Mesenchymal stem cell (in vitro differentiated cells and primary cell): ENCODE measurements around the gene TAGLN.

Source experiments
- DNase-seq: peaks from one replicate; pipeline ENCODE4 v3.0.0-alpha.2; 2013
- H2AFZ ChIP-seq: one replicate; pipeline ENCODE4 v1.6.1; 2013; ENCODE audit warnings: low read depth, mild to moderate bottlenecking, control low read depth, inconsistent platforms, low read length, moderate library complexity
- H2AK5ac ChIP-seq: 2 replicates; pipeline ENCODE4 v1.6.1; 2013; ENCODE audit warnings: low read length, moderate library complexity, mild to moderate bottlenecking, inconsistent platforms; ENCODE audit not compliant: severe bottlenecking
- H2BK120ac ChIP-seq: one replicate; pipeline ENCODE4 v1.6.1; 2013; ENCODE audit warnings: low read depth, mild to moderate bottlenecking, inconsistent platforms, low read length, moderate library complexity
- H2BK12ac ChIP-seq, 2 experiments: one replicate each; pipeline ENCODE4 v1.6.1; 2013; ENCODE audit warnings: inconsistent platforms in 2 of 2, low read length in 2 of 2, mild to moderate bottlenecking in 2 of 2, moderate library complexity in 2 of 2, control low read depth in 1 of 2
- H2BK15ac ChIP-seq: one replicate; pipeline ENCODE4 v1.6.1; 2013; ENCODE audit warnings: mild to moderate bottlenecking, low read depth, inconsistent platforms; ENCODE audit not compliant: poor library complexity, severe bottlenecking
- H2BK5ac ChIP-seq: 2 replicates; pipeline ENCODE4 v1.6.1; 2013; ENCODE audit warnings: low read depth, mild to moderate bottlenecking, low read length, control low read depth, inconsistent platforms; ENCODE audit not compliant: poor library complexity, severe bottlenecking
- H3K14ac ChIP-seq, 2 experiments: one replicate each; pipeline ENCODE4 v1.6.1; 2013; ENCODE audit warnings: inconsistent platforms in 2 of 2, low read length in 2 of 2, control low read depth in 1 of 2, mild to moderate bottlenecking in 1 of 2, moderate library complexity in 1 of 2
- H3K18ac ChIP-seq, 2 experiments: one replicate each; pipeline ENCODE4 v1.6.1; 2013; ENCODE audit warnings: inconsistent platforms in 2 of 2, low read length in 2 of 2, control low read depth in 1 of 2, low read depth in 1 of 2, mild to moderate bottlenecking in 1 of 2
- H3K23ac ChIP-seq, 2 experiments: one replicate each; pipeline ENCODE4 v1.6.1; 2013; ENCODE audit warnings: inconsistent platforms in 2 of 2, low read length in 2 of 2, mild to moderate bottlenecking in 2 of 2, moderate library complexity in 2 of 2, control low read depth in 1 of 2
- H3K27ac ChIP-seq: 2 replicates; pipeline ENCODE4 v1.5.1; 2013; ENCODE audit warnings: mild to moderate bottlenecking, moderate library complexity, low read length, control low read depth, inconsistent platforms; ENCODE audit not compliant: poor library complexity, severe bottlenecking
- H3K27me3 ChIP-seq, 2 experiments: 2 replicates each; pipeline versions ENCODE4 v1.6.1 to v1.7.0; 2013; ENCODE audit warnings: low read length in 2 of 2, mild to moderate bottlenecking in 2 of 2, moderate library complexity in 2 of 2, control low read depth in 1 of 2, inconsistent platforms in 1 of 2; ENCODE audit not compliant: control insufficient read depth in 1 of 2, insufficient read depth in 1 of 2
- H3K36me3 ChIP-seq, 2 experiments: 2 replicates each; pipeline versions ENCODE4 v1.6.1 to v1.7.0; 2013; ENCODE audit warnings: low read length in 2 of 2, control low read depth in 1 of 2, inconsistent platforms in 1 of 2, low read depth in 1 of 2, mild to moderate bottlenecking in 1 of 2; ENCODE audit not compliant: insufficient read depth in 2 of 2, control insufficient read depth in 1 of 2
- H3K4ac ChIP-seq, 2 experiments: one replicate each; pipeline ENCODE4 v1.6.1; 2013; ENCODE audit warnings: inconsistent platforms in 2 of 2, low read length in 2 of 2, mild to moderate bottlenecking in 2 of 2, moderate library complexity in 2 of 2, control low read depth in 1 of 2, low read depth in 1 of 2
- H3K4me1 ChIP-seq: 2 replicates; pipeline ENCODE4 v1.6.1; 2013; ENCODE audit warnings: low read depth, low read length, control low read depth; ENCODE audit not compliant: control insufficient read depth, insufficient read depth
- H3K4me2 ChIP-seq: 2 replicates; pipeline ENCODE4 v1.6.1; 2013; ENCODE audit warnings: low read length, mild to moderate bottlenecking, inconsistent platforms; ENCODE audit not compliant: poor library complexity, severe bottlenecking
- H3K4me3 ChIP-seq, 2 experiments: 2 replicates each; pipeline versions ENCODE4 v1.5.1 to v1.7.0; 2013; ENCODE audit warnings: low read length in 2 of 2, mild to moderate bottlenecking in 2 of 2, control low read depth in 1 of 2, low read depth in 1 of 2; ENCODE audit not compliant: insufficient read depth in 1 of 2
- H3K79me1 ChIP-seq: replicated peaks from 2 replicates; pipeline ENCODE4 v1.6.1; 2013; ENCODE audit warnings: mild to moderate bottlenecking, control low read depth, low read length, inconsistent platforms; ENCODE audit not compliant: poor library complexity, severe bottlenecking
- H3K9ac ChIP-seq: 2 replicates; pipeline ENCODE4 v1.7.0; 2013; ENCODE audit warnings: mild to moderate bottlenecking, low read length, moderate library complexity
- H3K9me3 ChIP-seq: 2 replicates; pipeline ENCODE4 v1.7.0; 2013; ENCODE audit warnings: mild to moderate bottlenecking, low read length; ENCODE audit not compliant: control insufficient read depth
- H4K8ac ChIP-seq: one replicate; pipeline ENCODE4 v1.6.1; 2013; ENCODE audit warnings: inconsistent platforms, mild to moderate bottlenecking, low read length, moderate library complexity
- H4K91ac ChIP-seq: one replicate; pipeline ENCODE4 v1.6.1; 2013; ENCODE audit warnings: mild to moderate bottlenecking, low read length, inconsistent platforms
- WGBS: methylation state at CpG from one replicate; pipeline ENCODE4 v1.1.7; 2013; ENCODE audit warnings: mixed read lengths; 5-methylcytosine and 5-hydroxymethylcytosine counted together

Gene TAGLN

DNA sequence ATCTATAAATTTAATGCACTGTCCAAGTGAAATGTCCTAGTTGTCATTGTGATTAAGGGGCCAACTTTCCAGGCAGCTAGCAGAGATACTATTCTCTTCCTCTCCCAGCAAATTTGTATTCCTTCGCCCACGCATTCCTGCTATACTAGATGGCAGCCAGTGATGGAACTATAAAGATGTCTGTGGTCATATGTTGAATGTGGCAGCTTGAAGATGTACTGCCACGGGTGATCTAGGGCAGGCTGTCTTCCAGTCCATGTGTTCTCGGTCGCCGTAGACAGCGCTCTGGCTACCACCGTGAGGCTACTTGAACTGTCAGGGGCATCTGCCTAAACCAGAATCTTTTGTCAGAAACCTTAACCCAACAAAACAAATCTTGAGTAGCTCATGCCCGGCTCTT lies 29.0 kb upstream of the TAGLN start:
- Histone ChIP-seq H4K8ac (no peak overlapping the region), H3K4me2 (no peak overlapping the region), H3K36me3 (peaks cover 27 to 63% of the 10 kb centered on the region in 2 experiments), H3K9ac (no peak overlapping the region), H2AFZ (no peak overlapping the region), H3K4me1 (peaks cover 4% of the 10 kb centered on the region), H3K79me1 (peaks cover 14% of the 10 kb centered on the region), H2BK15ac (no peak overlapping the region), H3K4me3 (no peak overlapping the region), H3K18ac (no peak overlapping the region), H3K9me3 (no peaks in the 10 kb centered on the region), H3K27me3 (no peaks in the 10 kb centered on the region), H2BK5ac (no peak overlapping the region), H3K23ac (no peak overlapping the region), H2BK120ac (no peak overlapping the region), H3K14ac (no peak overlapping the region), H2BK12ac (no peak overlapping the region), H2AK5ac (no peak overlapping the region), H3K4ac (no peak overlapping the region), H3K27ac (no peak overlapping the region), H4K91ac (no peak overlapping the region)
- 97% methylated on average over 7 of the region's 9 CpGs for WGBS
- DNase-seq, result no peak

DNA sequence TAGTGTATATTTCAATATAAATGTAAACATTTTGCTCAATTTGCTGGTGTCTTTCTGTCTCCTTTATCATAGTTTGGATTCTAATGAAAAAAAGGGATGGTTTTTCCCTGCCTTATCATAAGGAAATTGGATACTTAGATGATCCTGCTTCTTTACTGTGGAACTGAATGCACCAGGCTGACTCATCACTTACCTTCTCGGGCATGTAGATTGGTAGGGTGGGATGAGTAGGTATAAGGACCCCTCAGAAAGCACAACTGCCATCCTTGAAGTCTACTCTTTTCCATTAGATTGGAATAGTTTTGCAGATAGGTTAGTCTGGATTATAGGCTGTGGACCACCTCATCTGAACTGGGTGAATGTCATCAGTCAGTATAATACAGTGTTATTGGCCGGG lies 28.2 kb upstream of the TAGLN start:
- 97% methylated on average over 1 of the region's 2 CpGs for WGBS
- Histone ChIP-seq H3K18ac (no peak overlapping the region), H2BK5ac (no peak overlapping the region), H3K23ac (no peak overlapping the region), H3K4ac (no peak overlapping the region), H3K4me2 (no peak overlapping the region), H3K79me1 (peaks cover 14% of the 10 kb centered on the region), H3K14ac (no peak overlapping the region), H4K91ac (no peak overlapping the region), H3K27ac (no peak overlapping the region), H3K4me1 (peaks cover 4% of the 10 kb centered on the region), H2BK12ac (no peak overlapping the region), H3K36me3 (peaks cover 22 to 55% of the 10 kb centered on the region in 2 experiments), H3K9ac (peak overlapping the region; percentile 69), H2AFZ (no peak overlapping the region), H3K9me3 (no peaks in the 10 kb centered on the region), H3K27me3 (no peaks in the 10 kb centered on the region), H2BK120ac (no peak overlapping the region), H3K4me3 (no peak overlapping the region), H2AK5ac (no peak overlapping the region), H2BK15ac (no peak overlapping the region), H4K8ac (no peak overlapping the region)
- DNase-seq, result no peak

GRCh38 chr11:117171404-117172061 lies 27.6 kb upstream of the TAGLN start:
- H2BK12ac ChIP-seq, result no peak overlapping the region
- no peak overlapping the region for H3K4me2 ChIP-seq
- H3K18ac ChIP-seq, result no peak overlapping the region
- H4K91ac ChIP-seq, result no peak overlapping the region
- peaks cover 22 to 50% of the 10 kb centered on the region in 2 experiments for H3K36me3 ChIP-seq
- H2AFZ ChIP-seq, result no peak overlapping the region
- H3K79me1 ChIP-seq, result peaks cover 14% of the 10 kb centered on the region
- WGBS, result 88% methylated on average over 13 of the region's 14 CpGs
- H3K27me3 ChIP-seq, result no peaks in the 10 kb centered on the region
- no peak overlapping the region for H3K23ac ChIP-seq
- DNase-seq, result peak; percentile 18
- H4K8ac ChIP-seq, result no peak overlapping the region
- no peak overlapping the region for H3K27ac ChIP-seq
- H3K14ac ChIP-seq, result no peak overlapping the region
- H2BK120ac ChIP-seq, result no peak overlapping the region
- H3K9ac ChIP-seq, result peak overlapping the region; percentile 69
- no peak overlapping the region for H2BK15ac ChIP-seq
- peaks cover 4% of the 10 kb centered on the region for H3K4me1 ChIP-seq
- H3K9me3 ChIP-seq, result no peaks in the 10 kb centered on the region
- no peak overlapping the region for H2BK5ac ChIP-seq
- no peak overlapping the region for H3K4ac ChIP-seq
- H3K4me3 ChIP-seq, result no peak overlapping the region
- no peak overlapping the region for H2AK5ac ChIP-seq

GRCh38 chr11:117172724-117173421 lies 26.3 kb upstream of the TAGLN start:
- no peaks in the 10 kb centered on the region for H3K27me3 ChIP-seq
- WGBS, result 84% methylated on average over 14 of the region's 14 CpGs
- H4K8ac ChIP-seq, result no peak overlapping the region
- no peak overlapping the region for H3K4me2 ChIP-seq
- no peak overlapping the region for H2BK120ac ChIP-seq
- H3K36me3 ChIP-seq, result peaks cover 18 to 37% of the 10 kb centered on the region in 2 experiments
- no peaks in the 10 kb centered on the region for H3K9me3 ChIP-seq
- no peak overlapping the region for H3K18ac ChIP-seq
- H3K9ac ChIP-seq, result peak overlapping the region; percentile 37
- peaks cover 4% of the 10 kb centered on the region for H3K4me1 ChIP-seq
- H2AK5ac ChIP-seq, result no peak overlapping the region
- H3K23ac ChIP-seq, result no peak overlapping the region
- no peak overlapping the region for H3K4ac ChIP-seq
- no peak overlapping the region for H4K91ac ChIP-seq
- H3K4me3 ChIP-seq, result no peak overlapping the region
- no peak overlapping the region for H2BK5ac ChIP-seq
- no peak overlapping the region for H2AFZ ChIP-seq
- DNase-seq, result peak; percentile 46
- no peak overlapping the region for H3K14ac ChIP-seq
- no peak overlapping the region for H2BK12ac ChIP-seq
- H3K27ac ChIP-seq, result no peak overlapping the region
- no peak overlapping the region for H2BK15ac ChIP-seq
- H3K79me1 ChIP-seq, result peaks cover 12% of the 10 kb centered on the region
